Ascending aorta (tissue), 2 donors: ENCODE data around the gene MYLIP. TPM values are rescaled to one million over a fixed set of nuclear protein-coding genes. Genes with fewer than 3 reads are reported as not detected.

Experiments
- DNase-seq, 2 donors: peaks; one replicate each; pipeline ENCODE4 v3.0.0-alpha.2; 2019; ENCODE audit warnings: low spot score in 2 of 2
- H3K27ac ChIP-seq, 2 donors: fragments of 200-600 bp; sonication (generic); one replicate each; pipeline ENCODE4 v1.5.1; 2016 to 2017; ENCODE audit warnings: mild to moderate bottlenecking in 1 of 2
- H3K27me3 ChIP-seq: fragments of 200-600 bp; sonication (generic); one replicate; pipeline ENCODE4 v1.5.1; 2017
- H3K36me3 ChIP-seq, 2 donors: fragments of 200-600 bp; sonication (generic); one replicate each; pipeline ENCODE4 v1.5.1; 2016
- H3K4me1 ChIP-seq, 2 donors: fragments of 200-600 bp; sonication (generic); one replicate each; pipeline ENCODE4 v1.5.1; 2016 to 2017; ENCODE audit warnings: mild to moderate bottlenecking in 1 of 2
- H3K4me3 ChIP-seq, 2 donors: fragments of 200-600 bp; sonication (generic); one replicate each; pipeline ENCODE4 v1.5.1; 2016 to 2017; ENCODE audit warnings: mild to moderate bottlenecking in 1 of 2
- H3K9me3 ChIP-seq, 2 donors: fragments of 200-600 bp; sonication (generic); one replicate each; pipeline ENCODE4 v1.5.1; 2016
- CTCF ChIP-seq, 3 experiments: fragments of 200-600 bp in 2 of 3; fragments of 450-650 bp in 1 of 3; sonication (generic) in 2 of 3; IDR thresholded peaks; one replicate each; pipeline ENCODE4 v1.5.1; 2016 to 2019; ENCODE audit warnings: antibody characterized with exemption in 3 of 3, mild to moderate bottlenecking in 1 of 3, moderate library complexity in 1 of 3
- intact Hi-C: fragments of 100-400 bp; cut with DNase I; formaldehyde crosslinking; loops from one replicate; pipeline ENCODE4 v1.15.1; 2023
- total RNA-seq: library from RNA; depleted of rRNA; stranded (reverse); fragments of >200 nt; gene quantifications from one replicate; pipeline ENCODE4 v1.1.0, GENCODE V29; 2016

Gene MYLIP
- total RNA-seq, 1 donor from 2014 or later = 36.1 TPM

GRCh38 chr6:16148498-16148897 lies 19.6 kb downstream of the MYLIP start:
- TF ChIP-seq CTCF (IDR thresholded peaks at IDR 0.05) = no peak
- H3K27ac ChIP-seq = no peak overlapping the region
- H3K4me1 ChIP-seq = peaks cover 0 to 13% of the 10 kb centered on the region in 2 donors
- no peaks in the 10 kb centered on the region for H3K9me3 ChIP-seq
- H3K27me3 ChIP-seq = no peaks in the 10 kb centered on the region
- intact Hi-C loops = no loop called here
- no peak for DNase-seq
- H3K36me3 ChIP-seq = peaks cover 53 to 92% of the 10 kb centered on the region in 2 donors
- H3K4me3 ChIP-seq = no peak overlapping the region

GRCh38 chr6:16149305-16149704 lies 20.4 kb downstream of the MYLIP start:
- no peak for DNase-seq
- Histone ChIP-seq H3K27ac (no peak overlapping the region), H3K4me3 (no peak overlapping the region), H3K27me3 (no peaks in the 10 kb centered on the region), H3K4me1 (peaks cover 0 to 13% of the 10 kb centered on the region in 2 donors), H3K36me3 (peaks cover 45 to 87% of the 10 kb centered on the region in 2 donors), H3K9me3 (no peaks in the 10 kb centered on the region)
- intact Hi-C loops = no loop called here
- no peak for TF ChIP-seq CTCF (IDR thresholded peaks at IDR 0.05)

GRCh38 chr6:16150098-16150497 lies 21.2 kb downstream of the MYLIP start:
- intact Hi-C loops = no loop called here
- Histone ChIP-seq H3K4me1 (peaks cover 0 to 13% of the 10 kb centered on the region in 2 donors), H3K36me3 (peaks cover 38 to 79% of the 10 kb centered on the region in 2 donors), H3K9me3 (no peaks in the 10 kb centered on the region), H3K27ac (no peak overlapping the region), H3K4me3 (no peak overlapping the region), H3K27me3 (no peaks in the 10 kb centered on the region)
- no peak for TF ChIP-seq CTCF (IDR thresholded peaks at IDR 0.05)
- DNase-seq = no peak

GRCh38 chr6:16153211-16153820 lies 24.4 kb downstream of the MYLIP start:
- Histone ChIP-seq H3K36me3 (peaks cover 17 to 47% of the 10 kb centered on the region in 2 donors), H3K4me3 (no peak overlapping the region), H3K27me3 (no peaks in the 10 kb centered on the region), H3K4me1 (peaks cover 0 to 3% of the 10 kb centered on the region in 2 donors), H3K9me3 (no peaks in the 10 kb centered on the region), H3K27ac (no peak overlapping the region)
- TF ChIP-seq CTCF (IDR thresholded peaks at IDR 0.05) = no peak
- no peak for DNase-seq
- intact Hi-C loops = no loop called here

GRCh38 chr6:16154904-16155303 lies 26.0 kb downstream of the MYLIP start:
- peak in 1 of 2 donors; percentile 72 for DNase-seq
- H3K27ac ChIP-seq = peak overlapping the region; percentile 33 to 43
- TF ChIP-seq CTCF (IDR thresholded peaks at IDR 0.05) = no peak

More at GRCh38 chr6:16154904-16155303, 26.0 kb downstream of the MYLIP start:
- H3K4me3 ChIP-seq = no peak overlapping the region
- H3K27me3 ChIP-seq = no peaks in the 10 kb centered on the region
- H3K9me3 ChIP-seq = no peaks in the 10 kb centered on the region
- H3K36me3 ChIP-seq = peaks cover 15 to 34% of the 10 kb centered on the region in 2 donors
- peaks cover 0 to 3% of the 10 kb centered on the region in 2 donors for H3K4me1 ChIP-seq
- intact Hi-C loops = loop anchor here (2.0 kb wide), 1 partner anchor 26 kb away; the partner anchor contains the start of gene MYLIP
